HPDE6-E6E7 (cell line): Measurements from ENCODE around the gene DCUN1D2.
"Not testable (repeated sequence)": the region's sequence is repeated elsewhere in the genome, so short reads cannot be mapped to it uniquely, and the experiment has no call there.

Experiments
- DNase-seq: peaks from one replicate; pipeline ENCODE4 v3.0.0; 2011; ENCODE audit warnings: missing footprints; ENCODE audit errors: extremely low spot score

DCUN1D2 gene

GRCh38 chr13:113465300-113465699 is 25.2 kb downstream of the DCUN1D2 start:
- DNase-seq: no peak

GRCh38 chr13:113464476-113464875 is 26.0 kb downstream of the DCUN1D2 start:
- no peak for DNase-seq

- no peak for DNase-seq
These were observed 29.3 kb downstream of the DCUN1D2 start for GRCh38 chr13:113461022-113461751.

- no peak for DNase-seq
These were observed 29.9 kb downstream of the DCUN1D2 start for GRCh38 chr13:113460599-113460998.

GRCh38 chr13:113460064-113460555 is 30.4 kb downstream of the DCUN1D2 start:
- no peak for DNase-seq

GRCh38 chr13:113458253-113459065 is 32.1 kb downstream of the DCUN1D2 start:
- no peak for DNase-seq

- DNase-seq: no peak
These were observed 33.0 kb downstream of the DCUN1D2 start for GRCh38 chr13:113457510-113457909.

GRCh38 chr13:113456116-113456702 is 34.3 kb downstream of the DCUN1D2 start:
- no peak for DNase-seq

- DNase-seq: no peak
These were observed 35.1 kb downstream of the DCUN1D2 start for GRCh38 chr13:113455384-113455783.

GRCh38 chr13:113454936-113455335 is 35.6 kb downstream of the DCUN1D2 start:
- no peak for DNase-seq

- no peak for DNase-seq
These were observed 37.3 kb downstream of the DCUN1D2 start, which contains the start of gene ADPRHL1 for GRCh38 chr13:113452942-113453901. Gene ADPRHL1 (minus strand): TSS chr13:113453488. CDS start chr13:113453437, 51 bp downstream.

- DNase-seq: no peak
These were observed 38.0 kb downstream of the DCUN1D2 start for GRCh38 chr13:113452466-113452865.

- DNase-seq: no peak
These were observed 38.5 kb downstream of the DCUN1D2 start for GRCh38 chr13:113451951-113452421.

GRCh38 chr13:113450861-113451620 is 39.5 kb downstream of the DCUN1D2 start:
- DNase-seq: not testable (repeated sequence)

GRCh38 chr13:113450348-113450744 is 40.2 kb downstream of the DCUN1D2 start:
- not testable (repeated sequence) for DNase-seq

GRCh38 chr13:113449693-113450347 is 40.7 kb downstream of the DCUN1D2 start:
- no peak for DNase-seq

- peak; percentile 63 for DNase-seq
These were observed 41.4 kb downstream of the DCUN1D2 start for GRCh38 chr13:113448885-113449692.

- DNase-seq: no peak
These were observed 42.0 kb downstream of the DCUN1D2 start for GRCh38 chr13:113448545-113448884.

- no peak for DNase-seq
These were observed 42.9 kb downstream of the DCUN1D2 start for GRCh38 chr13:113447596-113447995.
